GM12878 (cell line): Measurements from ENCODE around the gene TRIM45. TPM values are rescaled to one million over a fixed set of nuclear protein-coding genes. Genes with fewer than 3 reads are reported as not detected.

ENCODE experiments used
- ATAC-seq: fragments of 200-7000 bp; cut with Tn5 transposase; 3 replicates; pipeline ENCODE4 v1.9.1; 2020; ENCODE audit warnings: mild to moderate bottlenecking, moderate library complexity
- BruUV-seq: library from RNA; stranded (reverse); fragments of 400-500 nt; replicated peaks from 2 replicates; lab custom pipeline; 2021; lab: Mats Ljungman, UMichigan
- CTCF ChIA-PET: fragments of 300-600 bp; sonication (Branson Sonifier 250); formaldehyde crosslinking; extraction: SDS; loops from one replicate; lab custom pipeline; 2021; ENCODE audit warnings: inconsistent platforms; lab: Yijun Ruan, JAX
- POLR2A ChIA-PET: fragments of 350-600 bp; formaldehyde crosslinking; extraction: SDS; loops from one replicate; lab custom pipeline; 2021; ENCODE audit warnings: inconsistent platforms; lab: Charles Lee
- RAD21 ChIA-PET: fragments of 300-600 bp; sonication (Branson Sonifier 250); formaldehyde crosslinking; loops from one replicate; lab custom pipeline; 2023; ENCODE audit warnings: antibody characterized with exemption; ENCODE audit not compliant: unreplicated experiment; lab: Charles Lee
- SMC1A ChIA-PET: fragments of 300-600 bp; sonication (Branson Sonifier 250); formaldehyde crosslinking; loops from one replicate; lab custom pipeline; 2023; ENCODE audit not compliant: unreplicated experiment, uncharacterized antibody; lab: Charles Lee
- DNase-seq: peaks from one replicate; pipeline ENCODE4 v3.0.0-alpha.2; 2011; ENCODE audit warnings: low read depth, low spot score
- FAIRE-seq: peaks from 3 replicates; lab custom pipeline; 2011; peaks lifted over from hg19 to GRCh38; lab: Jason Lieb, UNC
- H2AFZ ChIP-seq: 2 replicates; pipeline ENCODE4 v1.6.0; 2011; ENCODE audit warnings: low read depth, low read length, control low read depth; ENCODE audit not compliant: control insufficient read depth
- H3K27ac ChIP-seq: 2 replicates; pipeline ENCODE4 v1.5.1; 2011; ENCODE audit warnings: control low read depth; ENCODE audit not compliant: control insufficient read depth, insufficient read depth
- H3K27me3 ChIP-seq, 2 experiments: replicated peaks in 1 of 2; 2 replicates each; pipeline versions ENCODE4 v1.6.0 to v1.6.1; 2011; ENCODE audit warnings: low read length in 1 of 2; ENCODE audit not compliant: control insufficient read depth in 2 of 2, insufficient read depth in 2 of 2
- H3K36me3 ChIP-seq, 2 experiments: 2 replicates each; pipeline ENCODE4 v1.5.1; 2011; ENCODE audit warnings: low read length in 1 of 2; ENCODE audit not compliant: control insufficient read depth in 2 of 2, insufficient read depth in 2 of 2
- H3K4me1 ChIP-seq: 2 replicates; pipeline ENCODE4 v1.6.1; 2011; ENCODE audit warnings: mild to moderate bottlenecking, low read length, moderate library complexity, mixed read lengths; ENCODE audit not compliant: control insufficient read depth, insufficient read depth
- H3K4me2 ChIP-seq: 2 replicates; pipeline ENCODE4 v1.6.0; 2011; ENCODE audit warnings: control low read depth; ENCODE audit not compliant: control insufficient read depth, insufficient read depth
- H3K4me3 ChIP-seq: fragments of 200-600 bp; sonication (generic); 2 replicates; pipeline ENCODE4 v1.5.1; 2016
- H3K79me2 ChIP-seq: 2 replicates; pipeline ENCODE4 v1.6.0; 2011; ENCODE audit warnings: low read length; ENCODE audit not compliant: control insufficient read depth, insufficient read depth
- H3K9ac ChIP-seq: 2 replicates; pipeline ENCODE4 v1.8.0; 2011; ENCODE audit warnings: low read length, control low read depth, mixed read lengths; ENCODE audit not compliant: control insufficient read depth, insufficient read depth
- H3K9me3 ChIP-seq: replicated peaks from 3 replicates; pipeline ENCODE4 v1.5.1; 2011; ENCODE audit warnings: mild to moderate bottlenecking, low read length; ENCODE audit not compliant: control insufficient read depth, insufficient read depth
- H4K20me1 ChIP-seq: 2 replicates; pipeline ENCODE4 v1.6.0; 2011; ENCODE audit not compliant: control insufficient read depth, insufficient read depth
- BHLHE40 ChIP-seq, 2 experiments: fragments of 450-650 bp in 1 of 2; IDR thresholded peaks; 2 replicates each; pipeline ENCODE4 v1.6.1; 2011 to 2017; ENCODE audit warnings: low read depth in 2 of 2, borderline replicate concordance in 1 of 2, improper control_type of control experiment in 1 of 2, low read length in 1 of 2, mild to moderate bottlenecking in 1 of 2
- IRF4 ChIP-seq: IDR thresholded peaks from 2 replicates; pipeline ENCODE4 v1.6.1; 2011; ENCODE audit warnings: low read depth, low read length
- KLF5 ChIP-seq: fragments of 450-650 bp; IDR thresholded peaks from 2 replicates; pipeline ENCODE4 v1.6.1; 2014; ENCODE audit warnings: mild to moderate bottlenecking; ENCODE audit not compliant: partially characterized antibody
- POU2F2 ChIP-seq: IDR thresholded peaks from 3 replicates; pipeline ENCODE4 v1.6.1; 2011; ENCODE audit warnings: low read depth, mild to moderate bottlenecking, low read length, borderline replicate concordance
- RUNX3 ChIP-seq: IDR thresholded peaks from 2 replicates; pipeline ENCODE4 v1.6.1; 2012; ENCODE audit warnings: low read length, inconsistent platforms
- STAT3 ChIP-seq: IDR thresholded peaks from 2 replicates; pipeline ENCODE4 v1.6.1; 2011; ENCODE audit warnings: low read depth, low read length, improper control_type of control experiment
- WGBS: methylation state at CpG from one replicate; pipeline ENCODE4 v1.1.6; 2016; ENCODE audit warnings: low lambda C conversion rate; ENCODE audit not compliant: insufficient replicate concordance, insufficient coverage; ENCODE audit errors: missing lambda C conversion rate; 5-methylcytosine and 5-hydroxymethylcytosine counted together
- in situ Hi-C: fragments of 300-500 bp; cut with MboI; formaldehyde crosslinking; loops from 9 replicates; pipeline ENCODE4 v1.14.3; 2018; ENCODE audit warnings: mixed read lengths
- intact Hi-C: fragments of 100-400 bp; cut with micrococcal nuclease; formaldehyde crosslinking; loops from one replicate; pipeline ENCODE4 v1.14.2; 2022; ENCODE audit not compliant: unreplicated experiment
- polyA plus RNA-seq, 11 experiments: library from polyadenylated mRNA; depleted of rRNA in 4 of 11; unstranded in 6 of 11; stranded (reverse) in 5 of 11; fragments of >200 nt; fragmentation: Nextera tagmentation in 4 of 11; fragmentation: Illumina TruSeq in 1 of 11; extraction: Ambion mirVana in 4 of 11; extraction: Trizol in 1 of 11; gene quantifications; 1 replicate in 1 of 11; 2 replicates in 10 of 11; pipeline versions ENCODE4 v1.2.1 to v1.2.3, GENCODE V29; 2011 to 2016; ENCODE audit warnings: inconsistent platforms in 2 of 11, missing spikeins in 2 of 11, low read depth in 1 of 11
- total RNA-seq, 4 experiments: library from RNA; depleted of rRNA in 3 of 4; stranded (reverse); fragments of >200 nt in 3 of 4; fragmentation: Illumina TruSeq in 1 of 4; extraction: Trizol in 1 of 4; gene quantifications; 2 replicates each; pipeline versions ENCODE4 v1.2.1 to v1.2.3, GENCODE V29; 2013 to 2021
- TF ChIP-seq, protein P1 (sequence below): fragments of 450-650 bp; IDR thresholded peaks from 2 replicates; pipeline ENCODE4 v1.6.1; 2016; ENCODE audit warnings: mild to moderate bottlenecking
- TF ChIP-seq, protein P2 (sequence below): fragments of 450-650 bp; IDR thresholded peaks from 2 replicates; pipeline ENCODE4 v1.6.1; 2018; ENCODE audit warnings: borderline replicate concordance, mild to moderate bottlenecking; ENCODE audit not compliant: partially characterized antibody
- TF ChIP-seq, protein P3 (sequence below): IDR thresholded peaks from 2 replicates; pipeline ENCODE4 v1.6.1; 2012; ENCODE audit warnings: low read depth, low read length, improper control_type of control experiment
- TF ChIP-seq, protein P4 (sequence below): fragments of 450-650 bp; formaldehyde crosslinking; IDR thresholded peaks from 2 replicates; pipeline ENCODE4 v1.4.0; 2022; ENCODE audit warnings: mild to moderate bottlenecking, moderate library complexity
- TF ChIP-seq, protein P5 (sequence below): fragments of 450-650 bp; IDR thresholded peaks from 2 replicates; pipeline ENCODE4 v1.6.1; 2017; ENCODE audit warnings: mild to moderate bottlenecking, low read depth, inconsistent platforms; ENCODE audit not compliant: poor library complexity, severe bottlenecking

Gene TRIM45
- total and polyA plus RNA-seq, 10 of the 15 experiments (the other 5 are each of a cell fraction or from before 2014, with no cell fraction given), result 0.31 to 0.86 (median 0.46) TPM

DNA sequence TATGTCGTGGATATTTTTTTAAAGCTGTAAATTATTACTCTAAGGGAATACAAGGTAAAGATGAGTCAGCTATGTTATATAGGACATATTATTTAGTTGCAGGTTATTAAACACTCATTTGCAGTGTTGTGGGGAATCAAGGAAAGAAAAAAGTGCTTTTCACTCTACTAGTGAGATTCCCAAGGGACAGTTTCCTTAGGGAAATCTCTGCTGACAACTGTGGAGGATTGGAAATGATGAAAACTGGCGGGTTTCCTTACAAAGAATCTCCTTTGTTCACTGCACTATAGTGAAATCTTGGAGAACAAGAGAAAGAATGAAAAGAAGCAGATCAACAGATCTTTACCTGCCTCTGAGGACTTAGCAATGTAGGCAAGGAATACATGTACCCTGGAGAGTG lies 24.5 kb upstream of the TRIM45 start:
- Histone ChIP-seq H3K4me2 (no peak overlapping the region), H4K20me1 (no peaks in the 10 kb centered on the region), H3K9ac (no peak overlapping the region), H3K79me2 (no peaks in the 10 kb centered on the region), H3K4me3 (no peak overlapping the region), H3K27me3 (peaks cover 0 to 3% of the 10 kb centered on the region in 2 experiments; a peak in 1 of 4 replicates), H3K9me3 (no peaks in the 10 kb centered on the region; the same call in 2 of the 3 replicates), H3K36me3 (no peaks in the 10 kb centered on the region), H3K27ac (no peak overlapping the region), H2AFZ (no peak overlapping the region), H3K4me1 (no peaks in the 10 kb centered on the region)
- in situ Hi-C loops (no loop called here), intact Hi-C loops (no loop called here)
- SMC1A ChIA-PET, result no interaction called here
- DNase-seq (no peak), FAIRE-seq (no peak), ATAC-seq (no peak)
- WGBS, result 0% methylated on average over 2 of the region's 2 CpGs
- CTCF ChIA-PET, result interaction anchor here (0.5 to 1.1 kb wide), 3 partner anchors 17 to 73 kb away, joined by 3 to 4 read pairs (median 3); no protein-coding TSS in a partner anchor
- BruUV-seq, result no TSS peak
- POLR2A ChIA-PET, result no interaction called here
- RAD21 ChIA-PET, result no interaction called here
- TF ChIP-seq, protein P1, sequence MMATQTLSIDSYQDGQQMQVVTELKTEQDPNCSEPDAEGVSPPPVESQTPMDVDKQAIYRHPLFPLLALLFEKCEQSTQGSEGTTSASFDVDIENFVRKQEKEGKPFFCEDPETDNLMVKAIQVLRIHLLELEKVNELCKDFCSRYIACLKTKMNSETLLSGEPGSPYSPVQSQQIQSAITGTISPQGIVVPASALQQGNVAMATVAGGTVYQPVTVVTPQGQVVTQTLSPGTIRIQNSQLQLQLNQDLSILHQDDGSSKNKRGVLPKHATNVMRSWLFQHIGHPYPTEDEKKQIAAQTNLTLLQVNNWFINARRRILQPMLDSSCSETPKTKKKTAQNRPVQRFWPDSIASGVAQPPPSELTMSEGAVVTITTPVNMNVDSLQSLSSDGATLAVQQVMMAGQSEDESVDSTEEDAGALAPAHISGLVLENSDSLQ, result no peak
- TF ChIP-seq KLF5 (no peak), BHLHE40 (IDR thresholded peaks at IDR 0.05; ENCODE audit: borderline replicate concordance in 1 of 2, low read depth in 2 of 2, low read length in 1 of 2) (no peak), RUNX3 (no peak), STAT3 (no peak), IRF4 (no peak), POU2F2 (no peak)
- TF ChIP-seq, protein P2, sequence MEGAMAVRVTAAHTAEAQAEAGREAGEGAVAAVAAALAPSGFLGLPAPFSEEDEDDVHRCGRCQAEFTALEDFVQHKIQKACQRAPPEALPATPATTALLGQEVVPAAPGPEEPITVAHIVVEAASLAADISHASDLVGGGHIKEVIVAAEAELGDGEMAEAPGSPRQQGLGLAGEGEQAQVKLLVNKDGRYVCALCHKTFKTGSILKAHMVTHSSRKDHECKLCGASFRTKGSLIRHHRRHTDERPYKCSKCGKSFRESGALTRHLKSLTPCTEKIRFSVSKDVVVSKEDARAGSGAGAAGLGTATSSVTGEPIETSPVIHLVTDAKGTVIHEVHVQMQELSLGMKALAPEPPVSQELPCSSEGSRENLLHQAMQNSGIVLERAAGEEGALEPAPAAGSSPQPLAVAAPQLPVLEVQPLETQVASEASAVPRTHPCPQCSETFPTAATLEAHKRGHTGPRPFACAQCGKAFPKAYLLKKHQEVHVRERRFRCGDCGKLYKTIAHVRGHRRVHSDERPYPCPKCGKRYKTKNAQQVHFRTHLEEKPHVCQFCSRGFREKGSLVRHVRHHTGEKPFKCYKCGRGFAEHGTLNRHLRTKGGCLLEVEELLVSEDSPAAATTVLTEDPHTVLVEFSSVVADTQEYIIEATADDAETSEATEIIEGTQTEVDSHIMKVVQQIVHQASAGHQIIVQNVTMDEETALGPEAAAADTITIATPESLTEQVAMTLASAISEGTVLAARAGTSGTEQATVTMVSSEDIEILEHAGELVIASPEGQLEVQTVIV, result no peak
- TF ChIP-seq, protein P3, sequence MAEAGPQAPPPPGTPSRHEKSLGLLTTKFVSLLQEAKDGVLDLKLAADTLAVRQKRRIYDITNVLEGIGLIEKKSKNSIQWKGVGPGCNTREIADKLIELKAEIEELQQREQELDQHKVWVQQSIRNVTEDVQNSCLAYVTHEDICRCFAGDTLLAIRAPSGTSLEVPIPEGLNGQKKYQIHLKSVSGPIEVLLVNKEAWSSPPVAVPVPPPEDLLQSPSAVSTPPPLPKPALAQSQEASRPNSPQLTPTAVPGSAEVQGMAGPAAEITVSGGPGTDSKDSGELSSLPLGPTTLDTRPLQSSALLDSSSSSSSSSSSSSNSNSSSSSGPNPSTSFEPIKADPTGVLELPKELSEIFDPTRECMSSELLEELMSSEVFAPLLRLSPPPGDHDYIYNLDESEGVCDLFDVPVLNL, result no peak
- TF ChIP-seq, protein P4, sequence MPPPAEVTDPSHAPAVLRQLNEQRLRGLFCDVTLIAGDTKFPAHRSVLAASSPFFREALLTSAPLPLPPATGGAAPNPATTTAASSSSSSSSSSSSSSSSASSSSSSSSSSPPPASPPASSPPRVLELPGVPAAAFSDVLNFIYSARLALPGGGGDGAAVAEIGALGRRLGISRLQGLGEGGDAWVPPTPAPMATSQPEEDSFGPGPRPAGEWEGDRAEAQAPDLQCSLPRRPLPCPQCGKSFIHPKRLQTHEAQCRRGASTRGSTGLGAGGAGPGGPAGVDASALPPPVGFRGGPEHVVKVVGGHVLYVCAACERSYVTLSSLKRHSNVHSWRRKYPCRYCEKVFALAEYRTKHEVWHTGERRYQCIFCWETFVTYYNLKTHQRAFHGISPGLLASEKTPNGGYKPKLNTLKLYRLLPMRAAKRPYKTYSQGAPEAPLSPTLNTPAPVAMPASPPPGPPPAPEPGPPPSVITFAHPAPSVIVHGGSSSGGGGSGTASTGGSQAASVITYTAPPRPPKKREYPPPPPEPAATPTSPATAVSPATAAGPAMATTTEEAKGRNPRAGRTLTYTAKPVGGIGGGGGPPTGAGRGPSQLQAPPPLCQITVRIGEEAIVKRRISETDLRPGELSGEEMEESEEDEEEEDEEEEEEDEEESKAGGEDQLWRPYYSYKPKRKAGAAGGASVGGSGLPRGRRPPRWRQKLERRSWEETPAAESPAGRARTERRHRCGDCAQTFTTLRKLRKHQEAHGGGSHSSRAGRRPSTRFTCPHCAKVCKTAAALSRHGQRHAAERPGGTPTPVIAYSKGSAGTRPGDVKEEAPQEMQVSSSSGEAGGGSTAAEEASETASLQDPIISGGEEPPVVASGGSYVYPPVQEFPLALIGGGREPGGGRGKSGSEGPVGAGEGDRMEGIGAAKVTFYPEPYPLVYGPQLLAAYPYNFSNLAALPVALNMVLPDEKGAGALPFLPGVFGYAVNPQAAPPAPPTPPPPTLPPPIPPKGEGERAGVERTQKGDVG (CRISPR knock-in tag), result no peak
- TF ChIP-seq, protein P5, sequence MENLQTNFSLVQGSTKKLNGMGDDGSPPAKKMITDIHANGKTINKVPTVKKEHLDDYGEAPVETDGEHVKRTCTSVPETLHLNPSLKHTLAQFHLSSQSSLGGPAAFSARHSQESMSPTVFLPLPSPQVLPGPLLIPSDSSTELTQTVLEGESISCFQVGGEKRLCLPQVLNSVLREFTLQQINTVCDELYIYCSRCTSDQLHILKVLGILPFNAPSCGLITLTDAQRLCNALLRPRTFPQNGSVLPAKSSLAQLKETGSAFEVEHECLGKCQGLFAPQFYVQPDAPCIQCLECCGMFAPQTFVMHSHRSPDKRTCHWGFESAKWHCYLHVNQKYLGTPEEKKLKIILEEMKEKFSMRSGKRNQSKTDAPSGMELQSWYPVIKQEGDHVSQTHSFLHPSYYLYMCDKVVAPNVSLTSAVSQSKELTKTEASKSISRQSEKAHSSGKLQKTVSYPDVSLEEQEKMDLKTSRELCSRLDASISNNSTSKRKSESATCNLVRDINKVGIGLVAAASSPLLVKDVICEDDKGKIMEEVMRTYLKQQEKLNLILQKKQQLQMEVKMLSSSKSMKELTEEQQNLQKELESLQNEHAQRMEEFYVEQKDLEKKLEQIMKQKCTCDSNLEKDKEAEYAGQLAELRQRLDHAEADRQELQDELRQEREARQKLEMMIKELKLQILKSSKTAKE, result no peak
